ENCODE measurements around the gene LSM6.

LSM6 gene

GRCh38 chr4:146186041-146186440 lies 10.5 kb downstream of the LSM6 start:
- Histone ChIP-seq H3F3A (ENCODE audit: insufficient read depth, low read length) (no peaks in the 10 kb centered on the region), H3K9ac (ENCODE audit: low read length) (no peak overlapping the region), H3K36me3 (ENCODE audit: insufficient read depth, low read length) (peaks cover 72% of the 10 kb centered on the region), H3K9me3 (ENCODE audit: low read length) (no peaks in the 10 kb centered on the region), H3K4me1 (ENCODE audit: insufficient read depth, low read length, severe bottlenecking) (no peaks in the 10 kb centered on the region), H3K4me3 (ENCODE audit: low read depth, low read length, poor library complexity, severe bottlenecking) (no peak overlapping the region), H4K20me1 (ENCODE audit: insufficient read depth, low read length) (no peaks in the 10 kb centered on the region), H3K9me2 (ENCODE audit: low read depth, low read length) (no peaks in the 10 kb centered on the region), H3K79me2 (ENCODE audit: insufficient read depth, low read length) (peaks cover 9% of the 10 kb centered on the region), H3K27ac (ENCODE audit: low read depth, low read length, poor library complexity, severe bottlenecking) (no peak overlapping the region), H3K4me2 (ENCODE audit: low read length) (no peak overlapping the region), H2AFZ (ENCODE audit: low read length) (no peak overlapping the region), H3K27me3 (ENCODE audit: insufficient read depth, low read length) (no peaks in the 10 kb centered on the region)
- no peak for TF ChIP-seq EZH2 (IDR thresholded peaks at IDR 0.05; ENCODE audit: borderline replicate concordance, low read length)
- TF ChIP-seq, protein P1, sequence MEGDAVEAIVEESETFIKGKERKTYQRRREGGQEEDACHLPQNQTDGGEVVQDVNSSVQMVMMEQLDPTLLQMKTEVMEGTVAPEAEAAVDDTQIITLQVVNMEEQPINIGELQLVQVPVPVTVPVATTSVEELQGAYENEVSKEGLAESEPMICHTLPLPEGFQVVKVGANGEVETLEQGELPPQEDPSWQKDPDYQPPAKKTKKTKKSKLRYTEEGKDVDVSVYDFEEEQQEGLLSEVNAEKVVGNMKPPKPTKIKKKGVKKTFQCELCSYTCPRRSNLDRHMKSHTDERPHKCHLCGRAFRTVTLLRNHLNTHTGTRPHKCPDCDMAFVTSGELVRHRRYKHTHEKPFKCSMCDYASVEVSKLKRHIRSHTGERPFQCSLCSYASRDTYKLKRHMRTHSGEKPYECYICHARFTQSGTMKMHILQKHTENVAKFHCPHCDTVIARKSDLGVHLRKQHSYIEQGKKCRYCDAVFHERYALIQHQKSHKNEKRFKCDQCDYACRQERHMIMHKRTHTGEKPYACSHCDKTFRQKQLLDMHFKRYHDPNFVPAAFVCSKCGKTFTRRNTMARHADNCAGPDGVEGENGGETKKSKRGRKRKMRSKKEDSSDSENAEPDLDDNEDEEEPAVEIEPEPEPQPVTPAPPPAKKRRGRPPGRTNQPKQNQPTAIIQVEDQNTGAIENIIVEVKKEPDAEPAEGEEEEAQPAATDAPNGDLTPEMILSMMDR (IDR thresholded peaks at IDR 0.05; ENCODE audit: low read length): no peak

DNA sequence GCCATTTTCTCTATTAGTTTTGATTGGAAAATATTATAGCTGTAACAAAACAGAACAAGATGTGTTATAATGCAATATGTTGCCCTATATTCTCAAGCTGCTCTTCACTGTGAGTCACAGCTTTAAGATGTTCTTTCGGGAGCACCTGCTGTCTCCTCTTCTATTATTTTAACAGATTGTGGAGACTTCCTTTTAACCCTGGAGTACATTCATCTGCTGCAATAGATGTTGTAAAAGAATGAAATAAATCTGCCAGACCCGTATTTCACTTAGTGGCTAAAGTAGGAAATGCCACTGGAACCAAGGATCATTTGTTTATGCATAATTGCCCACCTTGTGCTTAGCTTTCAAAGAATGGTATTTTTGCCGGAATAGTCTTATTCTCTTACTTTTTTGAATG lies 11.1 kb downstream of the LSM6 start:
- Histone ChIP-seq H3K4me3 (ENCODE audit: low read depth, low read length, poor library complexity, severe bottlenecking) (no peak overlapping the region), H2AFZ (ENCODE audit: low read length) (no peak overlapping the region), H3K9me2 (ENCODE audit: low read depth, low read length) (no peaks in the 10 kb centered on the region), H3K36me3 (ENCODE audit: insufficient read depth, low read length) (peaks cover 78% of the 10 kb centered on the region), H3K79me2 (ENCODE audit: insufficient read depth, low read length) (0 out of 2 replicates have a peak, but pooled peaks cover 4% of the 10 kb centered on the region), H3K9ac (ENCODE audit: low read length) (no peak overlapping the region), H3K4me1 (ENCODE audit: insufficient read depth, low read length, severe bottlenecking) (no peaks in the 10 kb centered on the region), H3K4me2 (ENCODE audit: low read length) (no peak overlapping the region), H3K27ac (ENCODE audit: low read depth, low read length, poor library complexity, severe bottlenecking) (no peak overlapping the region), H3K9me3 (ENCODE audit: low read length) (no peaks in the 10 kb centered on the region), H3F3A (ENCODE audit: insufficient read depth, low read length) (no peaks in the 10 kb centered on the region), H4K20me1 (ENCODE audit: insufficient read depth, low read length) (no peaks in the 10 kb centered on the region), H3K27me3 (ENCODE audit: insufficient read depth, low read length) (no peaks in the 10 kb centered on the region)
- TF ChIP-seq EZH2 (IDR thresholded peaks at IDR 0.05; ENCODE audit: borderline replicate concordance, low read length): no peak
- TF ChIP-seq, protein P1 (IDR thresholded peaks at IDR 0.05; ENCODE audit: low read length): no peak

- Histone ChIP-seq H3K36me3 (ENCODE audit: insufficient read depth, low read length) (peaks cover 66% of the 10 kb centered on the region), H3K4me2 (ENCODE audit: low read length) (no peak overlapping the region), H3K9me2 (ENCODE audit: low read depth, low read length) (no peaks in the 10 kb centered on the region), H3K27ac (ENCODE audit: low read depth, low read length, poor library complexity, severe bottlenecking) (no peak overlapping the region), H3K27me3 (ENCODE audit: insufficient read depth, low read length) (no peaks in the 10 kb centered on the region), H3K4me3 (ENCODE audit: low read depth, low read length, poor library complexity, severe bottlenecking) (no peak overlapping the region), H4K20me1 (ENCODE audit: insufficient read depth, low read length) (no peaks in the 10 kb centered on the region), H3K9me3 (ENCODE audit: low read length) (no peaks in the 10 kb centered on the region), H3K4me1 (ENCODE audit: insufficient read depth, low read length, severe bottlenecking) (no peaks in the 10 kb centered on the region), H2AFZ (ENCODE audit: low read length) (no peak overlapping the region), H3K79me2 (ENCODE audit: insufficient read depth, low read length) (no peaks in the 10 kb centered on the region), H3F3A (ENCODE audit: insufficient read depth, low read length) (no peaks in the 10 kb centered on the region), H3K9ac (ENCODE audit: low read length) (no peak overlapping the region)
- TF ChIP-seq EZH2 (IDR thresholded peaks at IDR 0.05; ENCODE audit: borderline replicate concordance, low read length): no peak
- TF ChIP-seq, protein P1 (IDR thresholded peaks at IDR 0.05; ENCODE audit: low read length): no peak
These were observed 14.9 kb downstream of the LSM6 start for GRCh38 chr4:146190456-146190855.
